Measurements from ENCODE around the gene RAB3IP.

GRCh38 chr12:69766260-69766659, 27.6 kb downstream of the RAB3IP start:
- TF ChIP-seq CTCF (IDR thresholded peaks at IDR 0.05; ENCODE audit: borderline replicate concordance, extremely low read depth, low read length, poor library complexity, severe bottlenecking): no peak
- TF ChIP-seq EZH2 (IDR thresholded peaks at IDR 0.05; ENCODE audit: borderline replicate concordance, low read depth, low read length, severe bottlenecking): no peak
